HG02852 (cell line): ENCODE data around the gene CDK3.
"Not testable (repeated sequence)": the region's sequence is repeated elsewhere in the genome, so short reads cannot be mapped to it uniquely, and the experiment has no call there.

ENCODE experiments used
- ATAC-seq: cut with Tn5 transposase; IDR thresholded peaks from one replicate; pipeline ENCODE4 v1.9.1; 2021; ENCODE audit warnings: mild to moderate bottlenecking, moderate library complexity; ENCODE audit not compliant: unreplicated experiment

CDK3 gene

GRCh38 chr17:76036497-76037261 lies 36.0 kb downstream of the CDK3 start:
- no peak for ATAC-seq

GRCh38 chr17:76038050-76038449 lies 37.4 kb downstream of the CDK3 start:
- ATAC-seq, result no peak

GRCh38 chr17:76039121-76039520 lies 38.5 kb downstream of the CDK3 start:
- ATAC-seq, result no peak

DNA sequence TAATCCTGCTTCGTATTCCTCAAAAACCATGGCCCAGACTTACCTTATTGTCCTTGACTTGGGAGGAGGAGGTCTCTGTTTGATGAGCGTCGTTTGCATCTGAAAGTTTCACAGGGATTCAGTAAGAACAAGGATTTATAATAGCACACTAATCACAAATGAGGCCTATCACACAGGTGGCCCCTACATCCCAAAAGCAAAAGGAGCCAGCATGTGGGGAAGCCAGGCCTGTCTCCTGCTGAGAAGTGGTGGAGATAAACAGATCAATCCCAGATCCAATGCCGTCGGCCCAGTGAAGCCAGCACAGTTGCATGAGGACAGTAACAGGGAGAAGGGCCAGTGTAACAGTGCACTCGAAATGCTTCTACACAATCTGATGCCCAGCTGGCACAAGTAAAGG lies 39.7 kb downstream of the CDK3 start:
- no peak for ATAC-seq

- ATAC-seq, result not testable (repeated sequence)
Observed at GRCh38 chr17:76042868-76043267, 42.2 kb downstream of the CDK3 start.

DNA sequence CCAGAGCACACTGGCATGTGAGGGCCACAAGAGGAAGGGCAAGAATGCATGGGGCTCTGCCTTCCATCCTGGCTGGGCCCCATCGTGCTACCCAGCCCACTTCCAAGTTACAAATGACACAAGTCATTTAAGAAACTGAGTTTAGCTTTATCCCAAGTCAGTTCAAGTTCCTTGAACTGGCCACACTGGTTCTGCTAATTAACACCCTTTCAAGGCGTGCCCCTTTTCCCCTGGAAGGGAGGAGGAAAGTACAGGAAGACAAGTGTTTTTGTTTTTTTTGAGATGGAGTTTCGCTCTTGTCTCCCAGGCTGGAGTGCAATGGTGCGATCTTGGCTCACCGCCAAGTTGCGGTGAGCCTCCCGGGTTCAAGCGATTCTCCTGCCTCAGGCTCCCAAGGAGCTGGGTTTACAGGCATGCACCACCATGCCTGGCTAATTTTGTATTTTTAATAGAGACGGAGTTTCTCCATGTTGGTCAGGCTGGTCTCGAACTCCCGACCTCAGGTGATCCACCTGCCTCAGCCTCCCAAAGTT lies 43.9 kb downstream of the CDK3 start:
- ATAC-seq, result not testable (repeated sequence)

DNA sequence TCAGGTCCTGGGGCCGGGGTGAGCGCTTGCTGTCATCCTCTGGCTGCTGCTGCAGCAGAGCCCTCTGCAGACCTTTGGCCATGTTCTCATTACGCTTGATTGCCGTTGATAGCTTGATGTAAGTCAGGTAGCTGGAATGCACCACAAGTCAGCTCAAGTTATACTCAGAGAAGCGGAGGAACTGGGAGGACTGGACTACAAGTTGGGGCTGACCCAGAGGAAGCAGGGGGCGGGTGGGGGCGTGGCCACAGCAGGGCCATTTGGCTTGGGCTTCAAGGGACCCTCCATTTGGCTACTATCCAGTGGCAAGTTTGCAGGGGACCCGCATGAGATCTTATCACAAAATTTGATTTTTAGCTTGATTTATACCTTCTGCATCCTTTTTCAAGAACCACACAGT lies 45.4 kb downstream of the CDK3 start:
- ATAC-seq, result no peak

GRCh38 chr17:76048025-76048605 lies 47.5 kb downstream of the CDK3 start:
- ATAC-seq, result no peak

- ATAC-seq, result no peak
Observed at GRCh38 chr17:76048711-76049110, 48.1 kb downstream of the CDK3 start.

- no peak for ATAC-seq
Observed at GRCh38 chr17:76049239-76049638, 48.6 kb downstream of the CDK3 start.

DNA sequence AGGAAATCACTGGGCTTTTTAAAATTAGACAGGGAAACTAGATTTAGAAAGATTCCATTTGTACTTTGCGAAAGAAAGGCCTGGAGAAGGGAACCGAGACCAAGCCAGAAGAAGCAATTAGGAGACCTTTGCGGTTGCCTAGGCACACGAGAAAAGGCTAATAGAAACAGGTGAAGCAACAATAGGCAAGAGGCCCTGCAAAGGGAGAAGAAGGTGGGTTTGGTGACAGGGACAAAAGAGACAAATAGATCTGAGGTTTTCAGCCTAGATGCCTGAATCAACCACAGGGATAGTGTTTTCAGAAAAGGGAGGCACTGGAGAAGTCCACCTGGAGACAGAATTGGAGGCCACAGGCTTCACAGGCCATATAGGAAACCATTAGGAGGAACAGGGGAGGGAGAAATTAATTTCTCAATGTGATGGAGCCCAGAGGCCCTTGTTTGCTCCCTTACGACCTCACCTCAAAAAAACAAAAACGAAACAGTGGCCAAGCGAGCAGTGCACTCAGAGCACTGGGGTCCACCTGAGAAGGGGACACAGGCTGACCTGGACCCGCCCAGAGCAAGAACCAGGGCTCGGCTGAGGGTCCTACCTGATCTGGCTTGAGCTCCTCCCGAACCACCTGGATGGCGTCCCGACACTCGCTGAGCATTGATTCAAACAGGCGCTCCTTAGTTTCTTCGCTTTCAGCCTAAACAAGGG lies 49.3 kb downstream of the CDK3 start:
- no peak for ATAC-seq

GRCh38 chr17:76050538-76051467 lies 50.1 kb downstream of the CDK3 start:
- no peak for ATAC-seq

DNA sequence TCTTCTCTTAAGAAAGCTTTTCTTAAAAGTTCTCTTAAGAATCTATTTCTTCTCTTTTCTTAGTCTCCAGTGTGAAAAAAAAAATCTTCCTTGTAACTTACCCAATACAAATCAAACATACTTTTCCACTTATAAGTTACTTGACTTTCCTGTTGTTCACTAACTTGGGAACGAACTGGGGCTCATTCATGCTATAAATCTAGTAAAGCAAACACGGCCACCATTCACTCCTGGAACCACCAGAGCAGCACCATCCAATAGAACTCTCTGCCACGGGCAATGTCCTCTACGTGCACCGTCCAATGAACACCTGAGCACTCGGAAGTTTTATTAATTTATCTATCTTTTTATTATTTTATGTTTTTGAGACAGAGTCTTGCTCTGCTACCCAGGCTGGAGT lies 50.9 kb downstream of the CDK3 start:
- no peak for ATAC-seq

GRCh38 chr17:76053246-76054111 lies 52.8 kb downstream of the CDK3 start:
- no peak for ATAC-seq

DNA sequence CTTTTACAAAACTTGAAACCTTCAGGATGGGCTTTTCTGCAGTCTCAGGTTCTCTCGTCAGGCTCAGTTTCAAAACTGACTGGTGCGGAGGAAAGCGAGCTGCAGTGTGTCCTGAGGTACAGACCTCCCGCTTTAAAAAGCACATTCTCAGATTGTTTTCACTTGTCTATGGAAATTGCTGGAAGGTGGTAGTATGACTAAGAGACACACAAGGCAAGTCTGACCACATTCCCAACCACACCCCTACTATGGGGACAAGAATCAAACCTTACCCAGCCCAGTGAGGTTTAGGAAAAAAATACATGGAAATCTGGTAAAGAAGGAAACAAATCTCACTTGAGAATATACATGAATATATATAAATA lies 53.4 kb downstream of the CDK3 start:
- ATAC-seq, result no peak
